Left cardiac atrium (tissue), 4 donors: Measurements from ENCODE around the gene ZSCAN5A. TPM values are rescaled to one million over a fixed set of nuclear protein-coding genes. Genes with fewer than 3 reads are reported as not detected.
"Not testable (repeated sequence)": the region's sequence is repeated elsewhere in the genome, so short reads cannot be mapped to it uniquely, and the experiment has no call there.

Source experiments
- ATAC-seq, 2 donors: fragments of 200-7000 bp; cut with Tn5 transposase; one replicate each; pipeline ENCODE4 v1.9.1; 2020; ENCODE audit warnings: mild to moderate bottlenecking in 2 of 2, moderate library complexity in 2 of 2
- DNase-seq: peaks from one replicate; pipeline ENCODE4 v3.0.0-alpha.2; 2020
- intact Hi-C, 2 donors: fragments of 100-400 bp; cut with DNase I; formaldehyde crosslinking; loops; one replicate each; pipeline versions ENCODE4 v1.14.1 to v1.15.1; 2022 to 2023
- total RNA-seq, 2 donors: library from RNA; stranded (reverse); fragmentation: NEBNext Ultra II Directional; extraction: Animal tissue kit (Norgen Biotek cat#: 25700); gene quantifications; one replicate each; pipeline ENCODE4 v1.2.1, GENCODE V29; 2021
- donor health status: DM: no; HTN: yes; CAD: no.
- donor health status: DM: no; HTN: yes; CAD: no; lungs with severe emphysema.
- donor health status: DM: yes; HTN: yes; CAD: no.
- donor health status: Dilated cardiomyopathy.

The ZSCAN5A gene
- total RNA-seq, 2 donors from 2014 or later: 16.4 to 18.4 TPM

DNA sequence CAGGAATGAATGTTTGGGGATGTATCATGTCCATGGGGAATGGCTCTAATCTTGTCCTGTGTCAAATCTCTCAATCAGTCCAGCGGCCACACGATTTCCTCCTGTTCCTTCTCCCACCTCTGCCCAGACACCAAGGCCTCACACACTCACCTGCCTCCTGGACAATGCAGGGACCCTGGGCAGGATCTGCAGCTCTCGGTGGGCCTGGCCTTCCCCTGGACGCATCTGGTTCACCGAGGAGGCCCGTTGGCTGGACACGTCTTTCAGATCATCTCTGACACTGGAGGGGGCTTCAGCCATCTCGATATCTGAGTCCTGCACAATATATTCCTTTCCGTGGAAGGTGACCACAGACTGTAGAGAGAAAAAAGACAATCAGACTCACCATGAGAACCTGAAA lies 91.2 kb downstream of the ZSCAN5A start:
- intact Hi-C loops: no loop called here
- DNase-seq (no peak), ATAC-seq (no peak)

DNA sequence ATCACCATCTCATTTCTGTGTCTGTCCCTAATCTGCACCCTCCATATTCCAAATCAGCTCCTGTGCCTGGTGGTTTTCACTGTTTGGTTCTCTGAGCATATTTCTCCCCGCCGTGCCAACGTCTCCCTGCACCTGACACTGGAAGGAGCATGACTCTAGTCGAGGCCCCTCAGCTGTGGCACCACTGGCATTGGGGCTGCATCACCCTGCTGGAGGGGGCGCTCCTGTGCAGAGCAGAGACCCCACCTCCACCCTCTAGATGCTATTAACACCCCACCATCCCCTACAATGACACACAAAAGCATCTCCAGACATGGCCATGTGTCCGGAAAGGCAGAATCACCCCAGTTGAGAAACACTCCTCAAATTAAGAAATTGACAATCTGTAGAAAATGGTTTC lies 91.7 kb downstream of the ZSCAN5A start:
- DNase-seq (no peak), ATAC-seq (no peak)
- intact Hi-C loops: no loop called here

DNA sequence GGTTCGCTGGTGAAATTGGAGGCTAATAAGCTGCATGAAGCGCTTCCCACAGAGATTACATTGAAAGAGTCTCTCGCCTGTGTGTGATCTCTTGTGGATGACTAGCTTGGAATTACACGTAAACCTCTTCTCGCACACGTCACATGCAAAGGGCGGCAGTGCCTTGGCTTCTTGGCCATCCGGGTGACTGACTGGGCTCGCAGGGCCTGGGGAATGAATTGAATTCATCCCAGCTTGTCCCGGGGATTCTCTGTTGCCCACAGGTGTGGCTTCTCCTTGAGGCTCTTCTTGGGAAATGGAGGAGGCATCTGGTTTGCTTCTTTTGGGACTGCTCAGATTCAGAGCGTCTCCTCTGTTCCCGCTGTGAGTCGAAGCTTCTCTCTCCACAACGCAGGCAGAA lies 92.8 kb downstream of the ZSCAN5A start:
- intact Hi-C loops: no loop called here
- no peak for ATAC-seq
- DNase-seq: no peak

DNA sequence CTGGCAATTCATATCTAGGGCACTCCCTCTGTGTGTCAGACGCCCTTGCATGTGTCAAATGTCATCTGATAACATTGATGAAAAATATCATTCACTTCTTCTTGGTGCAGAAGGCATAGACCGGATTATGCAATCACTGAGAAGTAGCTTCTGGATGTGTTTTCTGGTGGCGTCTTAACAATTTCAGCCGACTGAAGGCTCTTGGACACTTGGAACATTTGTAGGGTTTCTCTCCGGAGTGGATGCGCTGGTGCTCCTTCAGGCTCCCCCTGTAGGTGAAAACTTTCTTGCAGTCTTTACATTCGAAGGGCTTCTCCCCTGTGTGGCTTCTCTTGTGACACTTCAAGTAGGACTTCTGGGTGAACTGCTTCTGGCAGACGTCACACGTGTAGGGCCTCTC lies 93.2 kb downstream of the ZSCAN5A start:
- DNase-seq, ATAC-seq, intact Hi-C loops: not testable (repeated sequence)

DNA sequence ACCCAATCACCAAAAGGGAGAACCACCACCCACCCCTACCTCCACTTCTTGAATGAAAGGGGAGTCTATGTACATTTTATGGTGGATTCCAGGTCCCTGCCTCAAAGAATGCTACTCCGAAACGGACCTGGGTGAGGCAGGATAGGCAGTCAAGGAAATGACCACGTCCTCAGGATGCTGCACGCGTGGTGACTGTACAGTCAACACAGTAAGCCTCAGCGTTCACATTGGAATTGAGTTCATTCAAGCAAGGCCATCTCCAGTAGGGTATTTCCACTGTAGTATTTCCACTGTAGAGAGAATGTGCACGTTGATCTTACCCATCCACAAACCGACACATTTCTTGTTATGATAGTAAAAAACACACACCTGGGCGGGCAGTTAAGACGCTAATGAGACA lies 95.7 kb downstream of the ZSCAN5A start:
- intact Hi-C loops: no loop called here
- ATAC-seq: no peak
- DNase-seq: no peak

DNA sequence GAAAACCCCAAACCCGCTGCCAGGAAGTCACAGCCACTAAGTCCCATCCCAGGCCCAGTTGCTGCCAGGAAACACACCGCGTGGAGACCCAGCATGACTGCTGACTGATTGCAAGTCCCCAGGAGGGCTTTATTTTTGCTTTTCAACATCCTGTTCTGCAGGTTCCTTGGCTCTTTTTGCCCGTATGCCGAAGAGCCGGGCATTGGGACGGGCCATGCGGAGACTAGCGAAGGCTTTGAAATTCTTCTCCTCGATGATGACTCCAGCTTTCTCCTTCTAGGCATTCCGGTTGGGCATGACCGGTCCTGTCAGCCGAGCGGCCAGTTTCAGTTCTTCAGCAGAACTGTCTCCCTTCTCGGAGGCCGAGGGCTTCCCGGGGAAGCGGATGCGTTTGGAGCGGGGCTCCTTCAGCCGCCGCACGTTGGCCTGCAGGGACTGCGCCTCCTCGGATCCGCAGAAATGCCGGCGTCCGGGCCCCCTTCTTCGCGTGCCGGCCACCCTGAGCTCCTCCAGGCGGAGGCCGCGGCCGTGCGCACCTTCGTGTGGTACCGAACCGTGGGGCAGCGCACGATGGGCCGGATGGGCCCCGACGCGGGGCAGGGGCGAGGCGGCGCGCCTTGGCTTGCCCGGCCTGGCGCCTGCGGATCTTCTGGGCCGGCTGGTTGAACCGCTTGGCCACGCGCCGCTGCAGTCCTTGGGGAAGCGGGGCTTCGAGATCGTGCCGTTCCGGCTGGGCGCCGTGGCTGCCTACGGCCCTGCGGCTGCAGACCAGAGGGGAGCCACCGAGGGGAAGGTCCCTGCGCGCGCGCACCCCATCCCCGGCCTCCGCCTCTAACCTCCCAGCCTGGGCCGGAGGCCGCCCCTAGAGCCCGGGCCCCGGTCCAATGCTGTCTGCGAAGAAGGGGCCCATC lies 97.3 kb downstream of the ZSCAN5A start:
- DNase-seq (peak; percentile 29), ATAC-seq (peak; percentile 38 to 63)
- intact Hi-C loops: no loop called here

DNA sequence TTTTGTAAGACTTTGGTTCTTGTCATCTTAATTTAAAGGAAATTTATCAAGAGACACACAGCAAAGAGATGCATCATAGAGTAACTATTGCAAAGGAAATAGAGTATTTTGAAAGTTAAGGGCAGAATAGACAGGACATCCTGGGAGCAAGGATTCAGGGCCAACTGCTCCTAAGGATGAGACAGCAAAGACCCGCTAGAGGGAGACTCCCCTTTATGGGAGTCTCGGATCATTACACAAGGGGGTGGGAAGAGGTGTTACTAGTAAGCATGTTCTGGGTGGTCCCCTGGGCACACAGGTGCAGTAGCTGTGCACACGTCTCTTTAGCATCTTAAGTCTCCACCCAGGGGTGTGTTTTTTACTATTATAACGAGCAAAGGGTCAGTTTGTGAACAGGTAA lies 102.9 kb downstream of the ZSCAN5A start:
- intact Hi-C loops: no loop called here
- no peak for DNase-seq
- no peak for ATAC-seq

DNA sequence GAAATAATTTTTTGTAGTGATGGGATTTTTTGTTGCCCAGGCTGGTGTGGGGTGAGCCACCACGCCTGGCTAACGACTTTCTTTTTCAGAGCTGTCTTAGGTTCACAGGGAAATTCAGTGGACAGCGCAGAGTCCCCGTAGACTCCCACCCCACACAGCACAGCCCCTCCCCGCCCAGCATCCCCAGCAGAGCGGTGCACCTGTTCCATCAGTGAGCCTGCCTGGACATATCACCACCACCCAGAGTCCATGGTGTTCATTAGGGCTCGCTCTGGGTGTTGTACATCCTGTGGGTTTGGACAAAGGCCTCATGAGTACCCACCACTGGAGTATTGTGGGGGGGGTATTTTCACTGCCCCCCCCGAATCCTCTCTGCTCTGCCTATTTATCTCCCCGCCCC lies 104.6 kb downstream of the ZSCAN5A start:
- DNase-seq, intact Hi-C loops, ATAC-seq: not testable (repeated sequence)

DNA sequence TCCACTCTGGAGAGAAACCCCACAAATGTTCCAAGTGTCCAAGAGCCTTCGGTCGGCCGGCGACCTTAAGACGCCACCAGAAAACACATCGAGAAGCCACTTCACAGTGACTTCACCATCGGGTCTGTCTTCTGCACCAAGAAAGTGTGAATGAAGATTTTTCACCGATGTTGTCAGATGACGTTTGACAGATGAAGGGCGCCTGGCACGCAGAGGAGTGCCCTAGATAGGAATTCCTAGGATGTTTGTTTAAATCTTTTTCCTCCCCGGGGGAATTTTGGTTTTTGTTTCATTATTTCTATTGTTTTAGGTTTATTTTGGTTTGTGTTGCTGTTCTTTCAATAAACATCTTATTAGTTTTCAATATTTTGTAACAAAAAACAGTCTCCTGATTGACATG lies 105.5 kb downstream of the ZSCAN5A start:
- DNase-seq (no peak), ATAC-seq (no peak)
- intact Hi-C loops: no loop called here

DNA sequence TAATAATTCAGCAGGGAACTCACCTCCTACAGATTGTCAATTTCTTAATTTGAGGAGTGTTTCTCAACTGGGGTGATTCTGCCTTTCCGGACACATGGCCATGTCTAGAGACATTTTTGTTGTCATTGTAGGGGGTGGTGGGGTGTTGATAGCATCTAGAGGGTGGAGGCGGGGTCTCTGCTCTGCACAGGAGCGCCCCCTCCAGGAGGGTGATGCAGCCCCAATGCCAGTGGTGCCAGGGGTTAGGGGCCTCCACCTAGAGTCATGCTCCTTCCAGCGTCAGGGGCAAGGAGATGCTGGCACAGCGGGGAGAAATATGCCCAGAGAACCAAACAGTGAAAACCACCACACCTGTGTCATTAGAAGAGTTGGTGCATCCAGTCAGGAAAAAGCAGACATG lies 107.1 kb downstream of the ZSCAN5A start:
- intact Hi-C loops, DNase-seq, ATAC-seq: not testable (repeated sequence)

DNA sequence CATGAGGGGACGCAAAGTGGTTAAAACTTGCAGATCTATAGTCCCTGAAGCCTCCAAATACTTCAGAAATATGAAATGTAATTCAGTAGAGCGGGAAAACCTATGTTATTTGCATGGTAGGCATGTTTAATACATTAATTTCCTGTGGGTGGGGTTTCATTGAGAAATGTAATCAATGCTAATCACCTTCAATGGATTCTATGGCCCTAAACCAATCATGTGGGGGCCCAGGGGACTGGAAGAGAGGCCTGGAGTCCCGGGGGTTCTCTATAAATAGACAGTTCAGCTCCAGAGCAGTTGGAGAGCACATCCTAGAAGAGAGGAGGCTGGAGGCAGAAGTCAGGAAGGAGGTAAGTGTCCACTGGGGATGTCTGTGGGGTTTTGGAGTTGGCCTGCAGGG lies 112.7 kb downstream of the ZSCAN5A start, which contains the start of gene ZSCAN5C:
TSS of gene ZSCAN5C (plus strand) at position 301 of the 400 bp plus-strand sequence. CDS start 3,641 bp downstream, outside the sequence.
- no peak for DNase-seq
- intact Hi-C loops: no loop called here
- ATAC-seq: no peak

DNA sequence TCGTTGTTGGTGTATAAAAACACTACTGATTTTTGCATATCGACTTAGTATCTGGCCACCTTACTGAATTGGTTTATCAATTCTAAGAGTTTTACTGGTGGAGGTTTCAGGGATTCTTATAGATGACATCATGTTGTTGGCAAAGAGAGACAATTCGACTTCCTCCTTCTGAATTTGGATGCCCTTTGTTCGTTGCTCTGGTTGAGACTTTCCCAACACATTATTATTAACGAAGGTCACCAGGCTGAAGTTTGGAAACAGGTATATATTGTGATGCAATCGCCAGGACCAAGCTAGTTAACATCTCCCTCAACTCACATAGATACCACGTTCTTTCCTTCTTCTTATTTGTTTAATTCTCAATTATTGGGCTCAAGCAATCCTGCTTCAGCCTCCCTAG lies 115.0 kb downstream of the ZSCAN5A start:
- intact Hi-C loops: no loop called here
- ATAC-seq: no peak
- DNase-seq: no peak

DNA sequence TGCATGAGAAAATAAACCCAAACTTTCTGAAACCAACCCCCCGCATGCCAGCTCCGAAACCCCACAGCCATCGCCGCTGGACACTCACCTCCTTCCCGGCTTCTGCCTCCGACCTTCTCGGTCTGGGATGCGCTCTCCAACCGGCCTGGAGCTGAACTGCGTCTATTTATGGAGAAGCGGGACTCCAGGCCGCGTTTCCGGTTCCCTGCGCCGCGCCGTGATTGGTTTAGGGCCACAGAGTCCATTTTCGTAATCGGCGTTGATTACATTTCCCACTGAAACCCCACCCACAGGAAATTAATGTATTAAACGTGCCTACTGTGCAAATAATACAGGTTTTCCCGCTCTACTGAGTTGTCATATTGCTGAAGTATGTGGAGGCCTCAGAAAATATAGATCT lies 117.0 kb downstream of the ZSCAN5A start, which contains the start of gene ZSCAN5B:
TSS of gene ZSCAN5B (minus strand) at position 138 of the 400 bp plus-strand sequence. CDS start 4,731 bp downstream, outside the sequence.
- ATAC-seq, intact Hi-C loops, DNase-seq: not testable (repeated sequence)

DNA sequence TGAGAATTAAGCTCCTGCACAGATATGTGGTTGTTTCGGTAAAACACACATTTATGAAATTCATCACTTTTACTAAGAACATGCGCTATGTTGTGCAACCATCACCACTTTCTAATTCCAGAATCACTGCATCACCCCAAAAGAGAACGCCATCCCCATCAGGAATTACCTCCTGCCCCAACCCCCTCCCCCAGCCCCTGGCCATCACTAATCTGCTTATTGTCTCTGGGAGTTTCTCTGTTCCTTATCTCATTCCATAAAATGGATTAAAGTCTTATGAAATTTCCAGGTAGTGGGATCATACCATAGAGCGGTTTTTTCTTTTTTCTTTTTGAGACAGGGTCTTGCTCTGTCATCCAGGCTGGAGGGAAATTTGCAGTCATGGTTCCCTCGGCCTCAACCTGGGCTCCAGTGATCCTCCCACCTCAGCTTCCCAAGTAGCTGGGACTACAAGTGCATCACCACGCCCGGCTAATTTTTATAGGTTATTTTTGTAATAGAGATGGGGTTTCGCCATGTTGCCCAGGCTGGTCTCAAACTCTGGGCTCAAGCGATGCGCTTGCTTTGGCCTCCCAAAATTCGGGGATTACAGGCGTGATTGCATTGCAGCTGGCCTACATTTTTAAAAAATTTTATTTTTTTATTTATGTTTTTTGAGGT lies 120.5 kb downstream of the ZSCAN5A start:
- intact Hi-C loops: no loop called here
- DNase-seq (no peak), ATAC-seq (no peak)

DNA sequence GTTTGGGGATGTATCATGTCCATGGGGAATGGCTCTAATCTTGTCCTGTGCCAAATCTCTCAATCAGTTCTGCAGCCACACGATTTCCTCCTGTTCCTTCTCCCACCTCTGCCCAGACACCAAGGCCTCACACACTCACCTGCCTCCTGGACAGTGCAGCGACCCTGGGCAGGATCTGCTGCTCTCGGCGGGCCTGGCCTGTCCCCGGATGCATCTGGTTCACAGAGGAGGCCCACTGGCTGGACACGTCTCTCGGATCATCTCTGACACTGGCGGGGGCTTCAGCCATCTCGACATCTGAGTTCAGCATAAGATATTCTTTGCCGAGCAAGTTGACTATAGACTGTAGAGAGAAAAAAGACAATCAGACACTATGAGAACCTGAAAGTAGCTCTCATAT lies 122.9 kb downstream of the ZSCAN5A start:
- DNase-seq: no peak
- intact Hi-C loops: no loop called here
- ATAC-seq: no peak

DNA sequence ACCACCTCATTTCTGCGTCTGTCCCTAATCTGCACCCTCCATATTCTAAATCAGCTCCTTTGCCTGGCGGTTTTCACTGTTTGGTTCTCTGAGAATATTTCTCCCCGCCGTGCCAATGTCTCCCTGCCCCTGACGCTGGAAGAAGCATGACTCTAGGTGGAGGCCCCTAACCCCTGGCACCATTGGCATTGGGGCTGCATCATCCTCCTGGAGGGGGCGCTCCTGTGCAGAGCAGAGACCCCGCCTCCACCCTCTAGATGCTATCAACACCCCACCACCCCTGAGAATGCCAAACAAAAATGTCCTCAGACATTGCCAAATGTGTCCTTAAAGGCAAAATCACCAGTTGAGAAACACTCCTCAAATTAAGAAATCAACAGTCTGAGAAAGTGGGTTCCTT lies 123.5 kb downstream of the ZSCAN5A start:
- DNase-seq (no peak), ATAC-seq (no peak)
- intact Hi-C loops: no loop called here

DNA sequence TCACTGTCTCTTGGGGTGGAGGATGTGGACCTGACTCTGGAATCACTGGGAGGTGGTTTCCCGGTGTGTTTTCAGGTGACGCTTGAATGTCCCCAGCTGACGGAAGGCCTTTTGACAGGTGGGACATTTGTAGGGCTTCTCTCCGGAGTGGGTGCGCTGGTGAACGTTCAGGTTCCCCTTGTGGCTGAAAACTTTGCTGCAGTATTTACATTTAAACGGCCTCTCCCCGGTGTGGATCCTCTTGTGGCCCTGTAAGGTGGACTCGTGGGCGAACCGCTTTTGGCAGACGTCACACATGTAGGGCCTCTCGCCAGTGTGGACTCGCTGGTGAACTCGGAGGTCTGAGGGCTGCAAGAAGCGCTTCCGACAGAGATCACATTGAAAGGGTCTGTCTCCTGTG lies 124.9 kb downstream of the ZSCAN5A start:
- DNase-seq: no peak
- intact Hi-C loops: no loop called here
- no peak for ATAC-seq

DNA sequence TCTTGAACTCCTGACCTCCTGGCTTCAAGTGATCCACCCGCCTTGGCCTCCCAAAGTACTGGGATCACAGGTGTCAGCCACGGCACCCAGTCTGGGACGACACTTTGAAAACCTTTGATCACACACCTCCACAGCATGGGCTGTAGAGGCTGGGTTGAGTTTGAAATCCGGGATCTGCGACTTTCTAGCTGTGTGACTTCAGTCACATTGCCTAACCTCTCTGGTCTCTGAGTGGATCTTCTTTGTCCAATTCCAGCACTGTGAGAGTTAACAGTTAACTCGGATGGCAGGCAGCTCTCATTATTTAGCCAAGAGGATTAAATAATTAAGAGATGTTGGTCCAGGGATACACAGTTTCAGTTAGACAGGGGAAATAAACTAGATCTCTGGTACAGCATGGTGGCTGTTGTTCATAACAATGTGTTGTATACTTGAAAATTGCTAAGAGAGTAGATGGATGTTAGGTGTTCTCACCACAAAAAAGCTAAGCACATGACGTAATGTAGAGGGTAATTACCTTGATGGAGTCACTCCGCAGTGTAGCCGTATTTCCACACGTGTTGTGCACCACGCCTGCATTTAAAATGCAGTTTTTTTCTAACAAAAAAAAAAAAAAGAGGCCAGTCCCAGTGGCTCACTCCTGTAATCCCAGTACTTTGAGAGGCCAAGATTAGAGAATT lies 136.9 kb downstream of the ZSCAN5A start:
- intact Hi-C loops: no loop called here
- ATAC-seq (no peak), DNase-seq (no peak)

DNA sequence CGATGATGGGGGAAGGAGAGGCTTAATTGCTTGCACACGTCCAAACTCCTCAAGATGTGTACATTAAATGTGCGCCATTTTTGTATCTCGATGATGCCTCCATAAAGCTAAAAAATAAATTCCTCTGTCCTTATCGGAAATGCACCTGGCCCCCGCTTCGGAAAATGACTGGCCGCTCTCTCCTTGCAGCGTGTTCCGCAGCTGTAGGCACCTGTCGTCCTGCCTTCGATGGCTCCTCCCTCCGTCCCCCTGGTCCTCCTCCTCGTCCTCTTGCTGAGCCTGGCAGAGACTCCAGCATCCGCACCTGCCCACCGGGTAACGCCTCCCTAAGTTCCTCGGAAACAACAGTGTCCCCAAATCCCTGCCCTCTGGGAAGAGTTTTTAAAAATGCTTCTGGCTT lies 137.8 kb downstream of the ZSCAN5A start:
- intact Hi-C loops: no loop called here
- ATAC-seq: no peak

DNA sequence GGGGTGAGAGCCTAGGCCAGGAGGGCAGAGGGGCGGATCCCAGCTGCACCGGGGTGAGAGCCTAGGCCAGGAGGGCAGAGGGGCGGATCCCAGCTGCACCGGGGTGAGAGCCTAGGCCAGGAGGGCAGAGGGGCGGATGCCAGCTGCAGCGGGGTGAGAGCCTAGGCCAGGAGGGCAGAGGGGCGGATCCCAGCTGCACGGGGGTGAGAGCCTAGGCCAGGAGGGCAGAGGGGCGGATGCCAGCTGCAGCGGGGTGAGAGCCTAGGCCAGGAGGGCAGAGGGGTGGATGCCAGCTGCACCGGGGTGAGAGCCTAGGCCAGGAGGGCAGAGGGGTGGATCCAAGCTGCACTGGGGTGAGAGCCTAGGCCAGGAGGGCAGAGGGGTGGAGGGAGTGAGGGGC lies 138.3 kb downstream of the ZSCAN5A start:
- DNase-seq, intact Hi-C loops, ATAC-seq: not testable (repeated sequence)

More for the DNA sequence above, 137.8 kb downstream of the ZSCAN5A start:
- DNase-seq: no peak
